Liver (tissue), 9 donors: ENCODE measurements around the gene GDF10. TPM values are rescaled to one million over a fixed set of nuclear protein-coding genes. Genes with fewer than 3 reads are reported as not detected.

Experiments
- DNase-seq: peaks from one replicate; pipeline ENCODE4 v3.0.0-alpha.2; 2017; ENCODE audit warnings: low spot score
- H3K27ac ChIP-seq, 2 donors: one replicate each; pipeline ENCODE4 v1.7.0; 2013; ENCODE audit warnings: inconsistent platforms in 2 of 2, low read length in 2 of 2, control low read depth in 1 of 2, low read depth in 1 of 2, mild to moderate bottlenecking in 1 of 2
- H3K27me3 ChIP-seq, 4 donors: one replicate each; pipeline versions ENCODE4 v1.6.1 to v1.7.0; 2013; ENCODE audit warnings: low read length in 3 of 4, inconsistent platforms in 1 of 4, mild to moderate bottlenecking in 1 of 4, moderate library complexity in 1 of 4; ENCODE audit not compliant: control insufficient read depth in 4 of 4, insufficient read depth in 4 of 4
- H3K36me3 ChIP-seq, 4 donors: one replicate each; pipeline versions ENCODE4 v1.6.1 to v1.7.0; 2013; ENCODE audit warnings: low read length in 3 of 4, mild to moderate bottlenecking in 3 of 4, low read depth in 1 of 4, moderate library complexity in 1 of 4; ENCODE audit not compliant: control insufficient read depth in 4 of 4, insufficient read depth in 3 of 4
- H3K4me1 ChIP-seq, 4 donors: one replicate each; pipeline versions ENCODE4 v1.6.1 to v1.7.0; 2013; ENCODE audit warnings: low read length in 3 of 4, mild to moderate bottlenecking in 3 of 4, moderate library complexity in 1 of 4; ENCODE audit not compliant: control insufficient read depth in 4 of 4, insufficient read depth in 4 of 4
- H3K4me3 ChIP-seq, 3 donors: one replicate each; pipeline versions ENCODE4 v1.6.1 to v1.7.0; 2013; ENCODE audit warnings: low read length in 3 of 3, control low read depth in 1 of 3, low read depth in 1 of 3, mild to moderate bottlenecking in 1 of 3
- H3K9ac ChIP-seq, 2 donors: one replicate each; pipeline ENCODE4 v1.7.0; 2013; ENCODE audit warnings: low read length in 2 of 2, mild to moderate bottlenecking in 2 of 2, moderate library complexity in 2 of 2, control low read depth in 1 of 2, low read depth in 1 of 2
- H3K9me3 ChIP-seq, 4 donors: one replicate each; pipeline versions ENCODE4 v1.6.1 to v1.7.0; 2013; ENCODE audit warnings: low read length in 3 of 4; ENCODE audit not compliant: control insufficient read depth in 4 of 4
- CTCF ChIP-seq: fragments of 150-350 bp; IDR thresholded peaks from 2 replicates; pipeline ENCODE4 v1.5.1; 2017; ENCODE audit warnings: improper control_type of control experiment, low read depth, low read length; ENCODE audit not compliant: missing input control
- EGR1 ChIP-seq, 2 donors: IDR thresholded peaks; 2 replicates each; pipeline ENCODE4 v1.6.1; 2016 to 2018; ENCODE audit warnings: antibody characterized with exemption in 2 of 2, low read depth in 2 of 2
- FOXA1 ChIP-seq: IDR thresholded peaks from 2 replicates; pipeline ENCODE4 v1.6.1; 2016; ENCODE audit warnings: antibody characterized with exemption
- FOXA2 ChIP-seq: IDR thresholded peaks from 2 replicates; pipeline ENCODE4 v1.6.1; 2016; ENCODE audit warnings: antibody characterized with exemption
- GABPA ChIP-seq, 2 donors: IDR thresholded peaks in 1 of 2; conservative IDR thresholded peaks in 1 of 2; 2 replicates each; pipeline ENCODE4 v1.6.1; 2016; ENCODE audit warnings: antibody characterized with exemption in 2 of 2, mild to moderate bottlenecking in 1 of 2, moderate library complexity in 1 of 2
- HNF4A ChIP-seq, 2 donors: conservative IDR thresholded peaks; 2 replicates each; pipeline ENCODE4 v1.6.1; 2016; ENCODE audit warnings: antibody characterized with exemption in 2 of 2, mild to moderate bottlenecking in 2 of 2
- HNF4G ChIP-seq: IDR thresholded peaks from 2 replicates; pipeline ENCODE4 v1.6.1; 2016; ENCODE audit warnings: antibody characterized with exemption
- NR2F2 ChIP-seq: IDR thresholded peaks from 2 replicates; pipeline ENCODE4 v1.6.1; 2016; ENCODE audit warnings: antibody characterized with exemption
- RAD21 ChIP-seq, 2 donors: IDR thresholded peaks; 2 replicates each; pipeline ENCODE4 v1.6.1; 2016; ENCODE audit warnings: antibody characterized with exemption in 2 of 2, mild to moderate bottlenecking in 2 of 2
- REST ChIP-seq: IDR thresholded peaks from 2 replicates; pipeline ENCODE4 v1.6.1; 2016; ENCODE audit warnings: antibody characterized with exemption, mild to moderate bottlenecking
- RXRA ChIP-seq, 2 donors: IDR thresholded peaks; 2 replicates each; pipeline ENCODE4 v1.6.1; 2017 to 2018; ENCODE audit warnings: antibody characterized with exemption in 2 of 2, mild to moderate bottlenecking in 1 of 2
- SP1 ChIP-seq: IDR thresholded peaks from 2 replicates; pipeline ENCODE4 v1.6.1; 2018; ENCODE audit warnings: antibody characterized with exemption, mild to moderate bottlenecking
- TAF1 ChIP-seq: conservative IDR thresholded peaks from 2 replicates; pipeline ENCODE4 v1.6.1; 2016; ENCODE audit warnings: antibody characterized with exemption, mild to moderate bottlenecking
- WGBS: extraction: QIAGEN DNeasy Blood & Tissue Kit; methylation state at CpG from one replicate; pipeline ENCODE4 v1.1.7; 2013; 5-methylcytosine and 5-hydroxymethylcytosine counted together
- polyA plus RNA-seq, 2 donors: library from polyadenylated mRNA; stranded (reverse) in 1 of 2; unstranded in 1 of 2; fragments of 200-250 nt in 1 of 2; fragments of >200 nt in 1 of 2; fragmentation: Nextera tagmentation in 1 of 2; extraction: Ambion mirVana in 1 of 2; gene quantifications; one replicate each; pipeline versions ENCODE4 v1.2.1 to v1.2.3, GENCODE V29; 2013 to 2015
- total RNA-seq, 2 donors: library from RNA; depleted of rRNA; stranded (reverse); fragments of >200 nt; gene quantifications; one replicate each; pipeline ENCODE4 v1.2.3, GENCODE V29; 2014
- TF ChIP-seq, protein P1 (sequence below): IDR thresholded peaks from 2 replicates; pipeline ENCODE4 v1.6.1; 2016; ENCODE audit warnings: antibody characterized with exemption
- TF ChIP-seq, protein P2 (sequence below): IDR thresholded peaks from 2 replicates; pipeline ENCODE4 v1.6.1; 2016; ENCODE audit warnings: antibody characterized with exemption
- TF ChIP-seq, protein P3 (sequence below): IDR thresholded peaks from 2 replicates; pipeline ENCODE4 v1.6.1; 2016; ENCODE audit warnings: antibody characterized with exemption
- donor health status: healthy.
- donor health status: healthy.
- donor health status: healthy.
- donor health status: healthy.
- donor health status: healthy.

Gene GDF10
- total and polyA plus RNA-seq, 4 donors, result under 0.01 to 0.28 (median 0.11) TPM

DNA sequence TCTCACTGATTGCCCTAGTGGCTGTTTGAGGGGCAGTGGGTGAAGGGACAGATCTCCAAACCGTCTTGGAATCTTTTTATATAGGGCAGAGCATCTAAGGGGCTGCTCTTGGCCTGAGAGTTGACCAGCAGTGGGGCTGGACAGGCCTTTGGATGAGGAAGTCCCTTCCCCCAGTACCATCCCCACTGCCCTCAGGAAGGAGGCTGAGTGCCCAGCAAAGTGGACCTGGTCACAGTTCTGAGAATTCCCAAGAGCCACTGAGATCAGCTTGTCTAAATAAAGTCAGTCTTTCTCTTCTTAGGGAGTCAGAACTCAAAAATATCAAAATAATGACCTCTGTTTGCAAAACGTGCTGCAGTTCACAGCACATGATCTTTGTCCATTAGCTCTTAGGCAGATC, 5.6 kb downstream of the GDF10 start (continued):
- no peak for TF ChIP-seq CTCF
- no peak for TF ChIP-seq RAD21 (IDR thresholded peaks at IDR 0.05)
- TF ChIP-seq, protein P1, sequence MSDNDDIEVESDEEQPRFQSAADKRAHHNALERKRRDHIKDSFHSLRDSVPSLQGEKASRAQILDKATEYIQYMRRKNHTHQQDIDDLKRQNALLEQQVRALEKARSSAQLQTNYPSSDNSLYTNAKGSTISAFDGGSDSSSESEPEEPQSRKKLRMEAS, result no peak
- TF ChIP-seq FOXA2, result no peak
- TF ChIP-seq HNF4G, result no peak

DNA sequence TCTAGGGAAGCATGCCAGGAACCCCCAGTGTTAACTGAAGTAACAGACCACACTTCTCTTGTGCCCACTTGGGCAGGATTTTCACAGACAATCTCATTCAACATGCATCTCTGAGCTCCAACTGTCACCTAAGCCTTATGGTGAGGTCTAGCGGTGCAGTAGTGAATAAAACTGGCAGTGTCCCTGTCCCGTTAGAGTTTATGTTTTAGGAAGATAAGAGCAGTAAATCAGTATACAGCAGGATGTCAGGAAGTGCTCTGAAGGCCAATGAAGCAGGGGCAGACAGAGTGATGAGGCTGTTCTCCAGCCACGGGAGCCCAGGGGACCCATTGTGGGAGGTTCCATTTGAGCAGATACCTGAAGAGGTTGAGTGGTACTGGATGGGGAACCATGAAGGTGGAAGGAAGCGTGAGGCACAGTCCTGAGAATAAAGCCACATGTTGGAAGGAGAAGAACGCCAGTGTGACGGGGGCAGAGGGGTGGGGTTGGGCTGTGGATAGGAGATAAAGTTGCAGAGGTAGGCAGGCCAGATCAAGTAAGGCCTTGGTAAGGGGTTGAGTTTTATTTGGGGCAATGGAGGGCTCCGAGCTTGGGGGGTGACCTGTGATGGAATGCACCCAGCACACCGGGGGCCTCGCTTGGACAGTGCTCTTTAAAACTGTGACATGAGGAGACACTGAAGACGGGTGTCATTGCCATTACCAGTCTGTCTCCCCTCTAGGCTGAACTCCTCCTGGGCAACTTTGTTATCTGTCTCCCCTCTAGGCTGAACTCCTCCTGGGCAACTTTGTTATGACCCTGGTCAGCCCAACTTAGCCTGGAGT, 6.6 kb downstream of the GDF10 start:
- WGBS, result 71% methylated on average over 10 of the region's 10 CpGs
- H3K27me3 ChIP-seq, result no peaks in the 10 kb centered on the region
- TF ChIP-seq REST, result no peak
- TF ChIP-seq EGR1 (IDR thresholded peaks at IDR 0.05; ENCODE audit: low read depth in 2 of 2), result no peak
- TF ChIP-seq, protein P2, sequence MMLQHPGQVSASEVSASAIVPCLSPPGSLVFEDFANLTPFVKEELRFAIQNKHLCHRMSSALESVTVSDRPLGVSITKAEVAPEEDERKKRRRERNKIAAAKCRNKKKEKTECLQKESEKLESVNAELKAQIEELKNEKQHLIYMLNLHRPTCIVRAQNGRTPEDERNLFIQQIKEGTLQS, result no peak
- no peak for TF ChIP-seq FOXA1
- TF ChIP-seq GABPA (IDR thresholded peaks at IDR 0.05 in 1 of 2, conservative IDR thresholded peaks at IDR 0.05 in 1 of 2), result no peak
- no peak for TF ChIP-seq SP1
- no peak for TF ChIP-seq CTCF
- TF ChIP-seq, protein P3, sequence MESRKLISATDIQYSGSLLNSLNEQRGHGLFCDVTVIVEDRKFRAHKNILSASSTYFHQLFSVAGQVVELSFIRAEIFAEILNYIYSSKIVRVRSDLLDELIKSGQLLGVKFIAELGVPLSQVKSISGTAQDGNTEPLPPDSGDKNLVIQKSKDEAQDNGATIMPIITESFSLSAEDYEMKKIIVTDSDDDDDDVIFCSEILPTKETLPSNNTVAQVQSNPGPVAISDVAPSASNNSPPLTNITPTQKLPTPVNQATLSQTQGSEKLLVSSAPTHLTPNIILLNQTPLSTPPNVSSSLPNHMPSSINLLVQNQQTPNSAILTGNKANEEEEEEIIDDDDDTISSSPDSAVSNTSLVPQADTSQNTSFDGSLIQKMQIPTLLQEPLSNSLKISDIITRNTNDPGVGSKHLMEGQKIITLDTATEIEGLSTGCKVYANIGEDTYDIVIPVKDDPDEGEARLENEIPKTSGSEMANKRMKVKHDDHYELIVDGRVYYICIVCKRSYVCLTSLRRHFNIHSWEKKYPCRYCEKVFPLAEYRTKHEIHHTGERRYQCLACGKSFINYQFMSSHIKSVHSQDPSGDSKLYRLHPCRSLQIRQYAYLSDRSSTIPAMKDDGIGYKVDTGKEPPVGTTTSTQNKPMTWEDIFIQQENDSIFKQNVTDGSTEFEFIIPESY, result no peak
- TF ChIP-seq HNF4G, result no peak
- TF ChIP-seq RXRA (IDR thresholded peaks at IDR 0.05), result no peak
- TF ChIP-seq RAD21 (IDR thresholded peaks at IDR 0.05), result no peak
- TF ChIP-seq, protein P1, result no peak
- no peak for TF ChIP-seq TAF1
- TF ChIP-seq NR2F2, result no peak
- TF ChIP-seq HNF4A (conservative IDR thresholded peaks at IDR 0.05), result no peak
- no peaks in the 10 kb centered on the region for H3K4me1 ChIP-seq
- DNase-seq, result no peak
- H3K9ac ChIP-seq, result no peak overlapping the region
- H3K9me3 ChIP-seq, result no peaks in the 10 kb centered on the region
- H3K27ac ChIP-seq, result no peak overlapping the region
- no peak overlapping the region for H3K4me3 ChIP-seq
- H3K36me3 ChIP-seq, result no peaks in the 10 kb centered on the region
